ENCODE measurements around the gene SLC25A45.

DNA sequence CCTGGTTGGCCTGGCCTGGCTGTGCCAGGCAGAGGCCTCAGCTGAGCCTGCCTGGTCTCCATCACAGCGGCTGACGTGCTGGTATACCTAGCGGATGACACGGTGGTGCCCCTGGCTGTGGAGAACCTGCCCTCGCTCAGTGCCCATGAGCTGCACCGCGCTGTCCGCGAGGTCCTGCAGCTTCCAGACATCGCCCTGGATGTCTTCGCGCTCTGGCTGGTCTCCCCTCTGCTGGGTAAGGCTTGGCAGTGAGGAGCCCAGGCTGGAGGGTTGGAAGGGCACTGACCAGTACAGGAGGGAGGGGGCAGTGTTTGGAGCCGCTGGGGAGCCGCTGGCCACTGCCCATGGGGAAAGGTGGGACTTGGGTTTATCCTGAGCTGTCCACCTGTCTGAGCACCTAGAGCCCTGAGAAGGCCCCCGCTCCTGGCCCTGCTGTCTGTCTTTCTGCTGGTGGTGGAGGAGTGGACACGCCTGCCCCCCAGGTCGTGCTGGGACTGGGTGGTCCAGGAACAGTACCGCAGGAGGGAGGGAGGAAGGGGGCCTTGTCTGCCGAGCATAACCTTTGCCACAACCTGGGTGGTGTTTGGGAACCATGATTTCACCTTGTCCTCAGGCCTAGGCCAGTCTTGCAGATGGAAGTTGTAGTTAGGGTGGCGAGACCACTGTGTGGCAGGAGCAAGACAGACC, 7.0 kb upstream of the SLC25A45 start:
- TF ChIP-seq, protein P1, sequence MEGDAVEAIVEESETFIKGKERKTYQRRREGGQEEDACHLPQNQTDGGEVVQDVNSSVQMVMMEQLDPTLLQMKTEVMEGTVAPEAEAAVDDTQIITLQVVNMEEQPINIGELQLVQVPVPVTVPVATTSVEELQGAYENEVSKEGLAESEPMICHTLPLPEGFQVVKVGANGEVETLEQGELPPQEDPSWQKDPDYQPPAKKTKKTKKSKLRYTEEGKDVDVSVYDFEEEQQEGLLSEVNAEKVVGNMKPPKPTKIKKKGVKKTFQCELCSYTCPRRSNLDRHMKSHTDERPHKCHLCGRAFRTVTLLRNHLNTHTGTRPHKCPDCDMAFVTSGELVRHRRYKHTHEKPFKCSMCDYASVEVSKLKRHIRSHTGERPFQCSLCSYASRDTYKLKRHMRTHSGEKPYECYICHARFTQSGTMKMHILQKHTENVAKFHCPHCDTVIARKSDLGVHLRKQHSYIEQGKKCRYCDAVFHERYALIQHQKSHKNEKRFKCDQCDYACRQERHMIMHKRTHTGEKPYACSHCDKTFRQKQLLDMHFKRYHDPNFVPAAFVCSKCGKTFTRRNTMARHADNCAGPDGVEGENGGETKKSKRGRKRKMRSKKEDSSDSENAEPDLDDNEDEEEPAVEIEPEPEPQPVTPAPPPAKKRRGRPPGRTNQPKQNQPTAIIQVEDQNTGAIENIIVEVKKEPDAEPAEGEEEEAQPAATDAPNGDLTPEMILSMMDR (IDR thresholded peaks at IDR 0.05) = no peak
- TF ChIP-seq POLR2A (IDR thresholded peaks at IDR 0.05) = no peak

All from heart left ventricle (tissue), 13 donors.